GM04504 (cell line): ENCODE measurements around the gene DPY19L3.

Experiments used
- DNase-seq: peaks from one replicate; pipeline ENCODE4 v3.0.0-alpha.2; 2012; ENCODE audit warnings: low read depth

DPY19L3 gene

DNA sequence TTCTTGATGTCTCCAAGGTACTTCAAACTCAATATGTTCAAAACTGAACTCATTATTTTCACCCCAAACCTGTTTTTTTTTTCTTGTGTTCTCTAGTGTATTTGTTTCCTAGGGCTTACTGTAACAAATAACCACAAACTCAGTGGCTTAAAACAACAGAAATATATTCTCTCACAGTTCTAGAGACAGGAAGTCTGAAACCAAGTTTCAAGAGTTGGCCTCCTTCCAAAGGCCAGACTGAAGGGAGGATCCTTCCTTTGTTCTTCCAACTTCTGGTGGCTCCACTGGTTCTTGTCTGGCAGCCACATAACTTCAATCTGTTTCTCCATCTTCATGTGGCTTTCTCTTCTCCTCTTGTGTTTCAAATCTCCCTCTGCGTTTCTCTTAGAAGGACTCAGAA, 113.5 kb downstream of the DPY19L3 start:
- no peak for DNase-seq

DNA sequence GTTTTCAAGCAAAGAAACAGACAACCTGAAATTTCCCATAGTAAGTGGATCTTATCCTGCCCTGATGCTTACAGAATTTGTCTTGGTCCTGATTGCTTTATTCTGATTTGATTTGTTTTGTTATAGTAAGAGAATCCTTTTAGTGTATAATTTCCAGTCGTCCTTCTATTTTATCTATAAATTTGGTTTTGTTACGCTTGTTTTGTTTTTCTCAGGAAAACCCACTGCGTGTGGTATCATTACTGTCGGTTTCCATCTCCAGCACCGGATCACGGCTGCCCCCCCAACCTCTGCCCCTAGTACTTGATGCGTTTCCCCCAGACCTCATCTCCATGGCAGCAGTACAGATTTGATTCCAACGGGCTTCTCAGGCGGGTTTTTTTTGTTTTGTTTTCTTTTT, 117.4 kb downstream of the DPY19L3 start:
- DNase-seq = no peak

DNA sequence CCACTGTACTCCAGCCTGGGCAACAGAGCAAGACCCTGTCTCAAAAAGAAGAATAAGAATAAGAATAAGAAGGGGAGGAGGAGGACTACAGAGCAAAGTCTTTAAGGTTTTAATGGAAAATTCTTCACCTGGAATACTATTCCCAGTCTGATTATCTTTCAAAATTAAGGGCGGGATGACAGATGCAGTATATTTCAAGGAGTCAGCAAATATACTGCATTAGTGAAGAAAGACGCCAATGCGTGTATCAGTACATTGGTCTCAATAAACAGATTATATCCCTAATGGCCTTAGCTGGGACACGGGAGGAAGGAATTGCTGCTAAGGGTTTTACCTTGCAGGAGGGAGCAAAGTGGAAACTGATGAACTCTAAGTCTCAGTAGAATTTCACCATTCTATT, 121.3 kb downstream of the DPY19L3 start:
- no peak for DNase-seq

DNA sequence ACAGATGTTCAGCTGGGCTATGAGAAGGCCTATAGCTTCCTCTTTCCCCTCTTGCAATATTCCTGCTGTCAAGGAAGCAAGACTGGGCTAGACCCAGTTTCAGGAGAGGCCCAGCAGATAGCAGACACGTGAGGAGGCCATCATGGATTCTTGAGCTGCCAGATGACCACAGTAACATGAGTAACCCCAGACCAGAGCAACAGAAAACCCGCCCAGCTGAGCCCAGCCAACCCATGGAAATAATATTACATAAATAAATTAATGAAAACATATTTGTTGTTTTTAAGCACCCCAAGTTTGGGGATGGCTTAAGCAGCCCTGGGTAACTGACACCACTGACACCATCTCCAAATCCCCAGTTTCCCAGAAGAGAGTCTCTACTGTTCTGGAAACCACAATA, 125.2 kb downstream of the DPY19L3 start:
- no peak for DNase-seq

DNA sequence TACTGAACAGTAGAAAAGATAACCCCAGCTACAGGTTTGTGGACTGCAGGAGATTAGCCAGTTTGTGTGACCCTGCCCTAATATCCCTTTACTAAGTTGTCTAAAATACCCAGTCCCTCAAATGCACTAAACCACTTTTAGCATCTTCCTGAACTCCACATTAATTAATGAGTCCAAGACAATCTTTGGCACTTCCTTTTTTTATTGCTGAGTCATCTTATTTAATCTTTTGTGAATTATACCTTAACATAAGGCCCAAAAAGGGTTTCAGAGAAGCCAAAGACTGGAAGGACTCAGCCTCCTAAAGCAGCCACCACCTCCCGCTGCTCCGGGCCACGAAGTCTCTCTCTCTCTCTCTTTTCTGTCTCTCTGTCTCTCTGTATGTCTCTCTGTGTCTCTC, 126.7 kb downstream of the DPY19L3 start:
- no peak for DNase-seq
